HG03097 (cell line): ENCODE results near the gene STXBP2.
A peak's percentile ranks its signal among the peaks of the same experiment; 100 is the strongest.

Experiments used
- ATAC-seq: cut with Tn5 transposase; IDR thresholded peaks from one replicate; pipeline ENCODE4 v1.9.1; 2021; ENCODE audit not compliant: unreplicated experiment, low FRiP score

The STXBP2 gene

GRCh38 chr19:7648265-7649014, 11.5 kb downstream of the STXBP2 start:
- no peak for ATAC-seq

- ATAC-seq: no peak
Measured at GRCh38 chr19:7650148-7650547, 13.2 kb downstream of the STXBP2 start.

- ATAC-seq: no peak
Measured at GRCh38 chr19:7652061-7652641, 15.2 kb downstream of the STXBP2 start.

GRCh38 chr19:7654401-7654800, 17.5 kb downstream of the STXBP2 start:
- no peak for ATAC-seq

- ATAC-seq: no peak
Measured at GRCh38 chr19:7655581-7655980, 18.7 kb downstream of the STXBP2 start.

- no peak for ATAC-seq
Measured at GRCh38 chr19:7657131-7657751, 20.3 kb downstream of the STXBP2 start.

GRCh38 chr19:7658219-7658686, 21.3 kb downstream of the STXBP2 start:
- peak; percentile 76 for ATAC-seq

GRCh38 chr19:7661744-7662538, 25.0 kb downstream of the STXBP2 start:
- ATAC-seq: no peak

GRCh38 chr19:7662657-7663056, 25.7 kb downstream of the STXBP2 start:
- ATAC-seq: no peak

GRCh38 chr19:7663706-7664105, 26.8 kb downstream of the STXBP2 start:
- ATAC-seq: no peak

- ATAC-seq: no peak
Measured at GRCh38 chr19:7665076-7665475, 28.2 kb downstream of the STXBP2 start.

GRCh38 chr19:7668842-7669241, 31.9 kb downstream of the STXBP2 start, which contains the start of gene RETN:
Gene RETN (plus strand): TSS chr19:7669049. CDS start chr19:7669327, 278 bp downstream.
- no peak for ATAC-seq

- ATAC-seq: no peak
Measured at GRCh38 chr19:7669641-7670040, 32.7 kb downstream of the STXBP2 start.

GRCh38 chr19:7670150-7670783, 33.4 kb downstream of the STXBP2 start:
- no peak for ATAC-seq

GRCh38 chr19:7670790-7671189, 33.9 kb downstream of the STXBP2 start:
- no peak for ATAC-seq

- ATAC-seq: no peak
Measured at GRCh38 chr19:7672522-7672921, 35.6 kb downstream of the STXBP2 start.

GRCh38 chr19:7674010-7675005, 37.4 kb downstream of the STXBP2 start:
- no peak for ATAC-seq

GRCh38 chr19:7676376-7676775, 39.5 kb downstream of the STXBP2 start:
- ATAC-seq: no peak

GRCh38 chr19:7676854-7677253, 39.9 kb downstream of the STXBP2 start, which contains the start of gene MCEMP1:
Gene MCEMP1 (plus strand): TSS chr19:7677090. CDS start chr19:7677121, 31 bp downstream.
- ATAC-seq: no peak
